HepG2 (cell line): Measurements from ENCODE around the gene SMARCC1. TPM values are rescaled to one million over a fixed set of nuclear protein-coding genes. Genes with fewer than 3 reads are reported as not detected.
A peak's percentile ranks its signal among the peaks of the same experiment; 100 is the strongest.

Experiments used
- ATAC-seq: fragments of 200-7000 bp; cut with Tn5 transposase; 3 replicates; pipeline ENCODE4 v1.9.1; 2020; ENCODE audit warnings: mild to moderate bottlenecking, moderate library complexity
- BruUV-seq: library from RNA; stranded (reverse); fragments of 400-500 nt; replicated peaks from 2 replicates; lab custom pipeline; 2021; lab: Mats Ljungman, UMichigan
- CTCF ChIA-PET: fragments of 300-600 bp; formaldehyde crosslinking; extraction: SDS; loops from one replicate; lab custom pipeline; 2021; ENCODE audit warnings: low total read pairs, inconsistent platforms, low intra/inter-chr PET ratio; lab: Yijun Ruan, JAX
- POLR2A ChIA-PET: fragments of 350-600 bp; sonication (Branson Sonifier 250); formaldehyde crosslinking; loops from one replicate; lab custom pipeline; 2020; ENCODE audit warnings: antibody characterized with exemption, inconsistent platforms; lab: Yijun Ruan, JAX
- DNase-seq: peaks from one replicate; pipeline ENCODE4 v3.0.0-alpha.2; 2015; ENCODE audit warnings: low spot score
- FAIRE-seq: peaks from 3 replicates; lab custom pipeline; 2011; peaks lifted over from hg19 to GRCh38; lab: Jason Lieb, UNC
- H2AFZ ChIP-seq: one replicate; pipeline ENCODE4 v1.6.1; 2011; ENCODE audit warnings: low read length, inconsistent platforms
- H3K27ac ChIP-seq: fragments of 300-600 bp; 3 replicates; pipeline ENCODE4 v1.8.0; 2011; ENCODE audit warnings: mixed run types, mild to moderate bottlenecking, mixed read lengths, low read length, inconsistent platforms; ENCODE audit not compliant: insufficient read depth; ENCODE audit errors: extremely low read length
- H3K27me3 ChIP-seq, 2 experiments: fragments of 200-600 bp in 1 of 2; 2 replicates in 1 of 2; 3 replicates in 1 of 2; pipeline versions ENCODE4 v1.6.0 to v1.8.0; 2011; ENCODE audit warnings: low read length in 2 of 2, mild to moderate bottlenecking in 2 of 2, moderate library complexity in 2 of 2, inconsistent platforms in 1 of 2; ENCODE audit not compliant: insufficient read depth in 2 of 2, control insufficient read depth in 1 of 2
- H3K36me3 ChIP-seq, 2 experiments: fragments of 200-600 bp in 1 of 2; replicated peaks in 1 of 2; 2 replicates in 1 of 2; 3 replicates in 1 of 2; pipeline versions ENCODE4 v1.5.1 to v1.8.0; 2011; ENCODE audit warnings: low read length in 2 of 2, inconsistent platforms in 1 of 2; ENCODE audit not compliant: insufficient read depth in 2 of 2, control insufficient read depth in 1 of 2
- H3K4me1 ChIP-seq: 2 replicates; pipeline ENCODE4 v1.5.1; 2012; ENCODE audit warnings: low read length, inconsistent platforms; ENCODE audit not compliant: insufficient read depth
- H3K4me2 ChIP-seq: 2 replicates; pipeline ENCODE4 v1.6.0; 2011; ENCODE audit warnings: low read depth, low read length, inconsistent platforms
- H3K4me3 ChIP-seq, 3 experiments: fragments of 200-600 bp in 1 of 3; sonication (generic), shearing (Covaris generic) in 1 of 3; replicated peaks in 1 of 3; 2 replicates each; pipeline ENCODE4 v1.5.1; 2011 to 2016; ENCODE audit warnings: low read length in 3 of 3, inconsistent platforms in 2 of 3, low read depth in 2 of 3, mild to moderate bottlenecking in 2 of 3, control low read depth in 1 of 3, mixed read lengths in 1 of 3; ENCODE audit not compliant: insufficient read depth in 1 of 3
- H3K79me2 ChIP-seq: one replicate; pipeline ENCODE4 v1.6.1; 2011; ENCODE audit warnings: low read length, inconsistent platforms; ENCODE audit not compliant: insufficient read depth
- H3K9ac ChIP-seq: 2 replicates; pipeline ENCODE4 v1.6.0; 2011; ENCODE audit warnings: mild to moderate bottlenecking, low read depth, low read length, inconsistent platforms; ENCODE audit not compliant: insufficient read depth
- H3K9me3 ChIP-seq: 2 replicates; pipeline ENCODE4 v1.5.1; 2012; ENCODE audit warnings: mild to moderate bottlenecking, low read length
- H4K20me1 ChIP-seq: 2 replicates; pipeline ENCODE4 v1.6.0; 2011; ENCODE audit warnings: inconsistent platforms, mild to moderate bottlenecking, low read length, moderate library complexity; ENCODE audit not compliant: insufficient read depth
- ATF1 ChIP-seq: IDR thresholded peaks from 2 replicates; pipeline ENCODE4 v1.6.1; 2016; ENCODE audit warnings: mild to moderate bottlenecking, control low read depth
- CTCF ChIP-seq: sonication (generic); formaldehyde crosslinking; IDR thresholded peaks from 2 replicates; pipeline ENCODE4 v1.5.0; 2020; ENCODE audit warnings: mild to moderate bottlenecking, missing genetic modification reagents, moderate library complexity
- FOXP4 ChIP-seq: sonication (generic); formaldehyde crosslinking; IDR thresholded peaks from 2 replicates; pipeline ENCODE4 v1.4.0; 2020; ENCODE audit warnings: missing genetic modification reagents
- ZKSCAN5 ChIP-seq: sonication (generic); formaldehyde crosslinking; IDR thresholded peaks from 2 replicates; pipeline ENCODE4 v1.5.1; 2020; ENCODE audit warnings: mild to moderate bottlenecking, missing genetic modification reagents
- ZNF704 ChIP-seq: sonication (generic); formaldehyde crosslinking; IDR thresholded peaks from 2 replicates; pipeline ENCODE4 v1.8.1; 2023; ENCODE audit warnings: mild to moderate bottlenecking, inconsistent platforms, moderate library complexity, missing genetic modification reagents, borderline replicate concordance
- WGBS: methylation state at CpG from one replicate; pipeline ENCODE4 v1.1.6; 2017; ENCODE audit warnings: low lambda C conversion rate; 5-methylcytosine and 5-hydroxymethylcytosine counted together
- in situ Hi-C: cut with HindIII; loops from 2 replicates; pipeline ENCODE4 v1.10.0; 2017; ENCODE audit warnings: low pct_unique_long_range_greater_than_20kb; ENCODE audit not compliant: extremely low pct_ligation_motif_present
- intact Hi-C: fragments of 100-400 bp; cut with micrococcal nuclease; formaldehyde crosslinking; loops from one replicate; pipeline ENCODE4 v1.10.0; 2022; ENCODE audit not compliant: unreplicated experiment
- polyA plus RNA-seq, 8 experiments: library from polyadenylated mRNA; depleted of rRNA in 3 of 8; stranded (reverse) in 7 of 8; unstranded in 1 of 8; fragments of >200 nt; fragmentation: Illumina TruSeq in 4 of 8; extraction: Trizol in 4 of 8; gene quantifications; 2 replicates each; pipeline versions ENCODE4 v1.2.1 to v1.2.3, GENCODE V29; 2011 to 2016; ENCODE audit warnings: low read depth in 4 of 8, missing spikeins in 1 of 8, mixed read lengths in 1 of 8; ENCODE audit not compliant: insufficient read depth in 1 of 8
- total RNA-seq, 5 experiments: library from RNA; depleted of rRNA; stranded (reverse); fragments of >200 nt; fragmentation: Illumina TruSeq; extraction: Trizol; gene quantifications; 2 replicates each; pipeline ENCODE4 v1.2.3, GENCODE V29; 2016; ENCODE audit warnings: low read depth in 1 of 5

SMARCC1 gene
- total and polyA plus RNA-seq, 2 of the 13 experiments (the other 11 are each of a cell fraction or from before 2014, with no cell fraction given): 47.9 to 58.4 TPM

GRCh38 chr3:47802734-47803479 is 21.2 kb upstream of the SMARCC1 start, which contains the start of gene DHX30 (continued):
- no peak for TF ChIP-seq FOXP4
- no peak for TF ChIP-seq ZKSCAN5 (CRISPR knock-in tag)
- TF ChIP-seq ZNF704 (CRISPR knock-in tag): no peak; the same call in 1 of the 2 replicates

- H3K4me1 ChIP-seq: peaks cover 54% of the 10 kb centered on the region
- H3K27ac ChIP-seq: no peak overlapping the region
- no peak overlapping the region for H3K4me2 ChIP-seq
- H4K20me1 ChIP-seq: no peaks in the 10 kb centered on the region
- no peak overlapping the region for H3K4me3 ChIP-seq
- H3K36me3 ChIP-seq: no peaks in the 10 kb centered on the region
- peaks cover 12% of the 10 kb centered on the region for H3K79me2 ChIP-seq
- DNase-seq: no peak
- no TSS peak for BruUV-seq
- in situ Hi-C loops: no loop called here
- no peak for ATAC-seq
- no peaks in the 10 kb centered on the region for H3K27me3 ChIP-seq
- no peak for FAIRE-seq
- ChIA-PET POLR2A (no interaction called here), CTCF (interaction anchor here (1.2 to 1.8 kb wide), 2 partner anchors 25 to 277 kb away, joined by 3 to 4 read pairs; no protein-coding TSS in a partner anchor)
- no peak overlapping the region for H3K9ac ChIP-seq
- no peak overlapping the region for H2AFZ ChIP-seq
- intact Hi-C loops: no loop called here
- WGBS: 69% methylated on average over 4 of the region's 4 CpGs
- TF ChIP-seq CTCF (CRISPR knock-in tag) (peak; percentile 34), ATF1 (no peak)
- no peaks in the 10 kb centered on the region for H3K9me3 ChIP-seq
Measured at GRCh38 chr3:47799733-47800132, 18.0 kb upstream of the SMARCC1 start.
